GM12873 (cell line): ENCODE measurements around the gene PATE3.

Experiments
- CTCF ChIP-seq: IDR thresholded peaks from 2 replicates; pipeline ENCODE4 v1.5.1; 2012; ENCODE audit warnings: low read depth, mild to moderate bottlenecking, moderate library complexity, low read length, control low read depth; ENCODE audit not compliant: insufficient read depth; ENCODE audit errors: missing control alignments

PATE3 gene

GRCh38 chr11:125763483-125763882 is 24.4 kb upstream of the PATE3 start:
- no peak for TF ChIP-seq CTCF

GRCh38 chr11:125766251-125766650 is 21.7 kb upstream of the PATE3 start:
- TF ChIP-seq CTCF: no peak

- TF ChIP-seq CTCF: no peak
Observed at GRCh38 chr11:125768336-125769046, 19.4 kb upstream of the PATE3 start.

- no peak for TF ChIP-seq CTCF
Observed at GRCh38 chr11:125770583-125770982, 17.3 kb upstream of the PATE3 start.

GRCh38 chr11:125772834-125773505 is 15.0 kb upstream of the PATE3 start:
- no peak for TF ChIP-seq CTCF

GRCh38 chr11:125773516-125773915 is 14.4 kb upstream of the PATE3 start:
- TF ChIP-seq CTCF: no peak

- TF ChIP-seq CTCF: no peak
Observed at GRCh38 chr11:125777309-125777708, 10.6 kb upstream of the PATE3 start.
